HepG2 (cell line): ENCODE measurements around the gene RILP. TPM values are rescaled to one million over a fixed set of nuclear protein-coding genes. Genes with fewer than 3 reads are reported as not detected.

Experiments
- ARID5B ChIP-seq: IDR thresholded peaks from 2 replicates; pipeline ENCODE4 v1.4.0; 2020; ENCODE audit warnings: mild to moderate bottlenecking, missing genetic modification reagents
- ATF6 ChIP-seq: sonication (generic); formaldehyde crosslinking; conservative IDR thresholded peaks from 2 replicates; pipeline ENCODE4 v1.4.0; 2020; ENCODE audit warnings: missing genetic modification reagents
- CSRNP2 ChIP-seq: sonication (generic); formaldehyde crosslinking; conservative IDR thresholded peaks from 2 replicates; pipeline ENCODE4 v1.8.0; 2022; ENCODE audit warnings: low read depth, missing genetic modification reagents
- NR2F1 ChIP-seq, 2 experiments: fragments of 450-650 bp in 1 of 2; formaldehyde crosslinking in 1 of 2; IDR thresholded peaks; 2 replicates each; pipeline versions ENCODE4 v1.5.0 to v1.6.1; 2016 to 2020; ENCODE audit warnings: mild to moderate bottlenecking in 1 of 2, missing compliant biosample characterization in 1 of 2, missing genetic modification reagents in 1 of 2, moderate library complexity in 1 of 2
- POLR2A ChIP-seq, 2 experiments: IDR thresholded peaks; 2 replicates each; pipeline ENCODE4 v1.6.1; 2011; ENCODE audit warnings: low read depth in 2 of 2, low read length in 2 of 2, mild to moderate bottlenecking in 1 of 2, moderate library complexity in 1 of 2; ENCODE audit not compliant: insufficient read depth in 1 of 2
- SSRP1 ChIP-seq: IDR thresholded peaks from 2 replicates; pipeline ENCODE4 v1.6.1; 2016; ENCODE audit warnings: control low read depth
- TCF7 ChIP-seq: sonication (generic); IDR thresholded peaks from 2 replicates; pipeline ENCODE4 v1.6.1; 2016; ENCODE audit warnings: antibody characterized with exemption, low read depth
- TEF ChIP-seq: sonication (generic); formaldehyde crosslinking; IDR thresholded peaks from 2 replicates; pipeline ENCODE4 v1.5.0; 2020; ENCODE audit warnings: missing genetic modification reagents
- TGIF2 ChIP-seq: IDR thresholded peaks from 2 replicates; pipeline ENCODE4 v1.6.1; 2016; ENCODE audit warnings: control low read depth, missing compliant biosample characterization
- THYN1 ChIP-seq: sonication (generic); formaldehyde crosslinking; IDR thresholded peaks from 2 replicates; pipeline ENCODE4 v1.8.1; 2023; ENCODE audit warnings: low read depth, mild to moderate bottlenecking, moderate library complexity, missing genetic modification reagents, borderline replicate concordance
- ZBTB20 ChIP-seq: sonication (generic); formaldehyde crosslinking; IDR thresholded peaks from 2 replicates; pipeline ENCODE4 v1.8.1; 2023; ENCODE audit warnings: missing genetic modification reagents, low read depth, mild to moderate bottlenecking, borderline replicate concordance
- ZFY ChIP-seq: sonication (generic); formaldehyde crosslinking; IDR thresholded peaks from 2 replicates; pipeline ENCODE4 v1.4.0; 2020; ENCODE audit warnings: missing genetic modification reagents
- ZNF501 ChIP-seq: sonication (generic); formaldehyde crosslinking; IDR thresholded peaks from 2 replicates; pipeline ENCODE4 v1.5.1; 2020; ENCODE audit warnings: mild to moderate bottlenecking, moderate library complexity, missing genetic modification reagents
- ZNF510 ChIP-seq: sonication (generic); formaldehyde crosslinking; IDR thresholded peaks from 2 replicates; pipeline ENCODE4 v1.4.0; 2020; ENCODE audit warnings: low read depth, mild to moderate bottlenecking, missing genetic modification reagents
- ZNF687 ChIP-seq: sonication (generic); formaldehyde crosslinking; IDR thresholded peaks from 2 replicates; pipeline ENCODE4 v1.5.1; 2020; ENCODE audit warnings: mild to moderate bottlenecking, missing genetic modification reagents, moderate library complexity
- polyA plus RNA-seq, 8 experiments: library from polyadenylated mRNA; depleted of rRNA in 3 of 8; stranded (reverse) in 7 of 8; unstranded in 1 of 8; fragments of >200 nt; fragmentation: Illumina TruSeq in 4 of 8; extraction: Trizol in 4 of 8; gene quantifications; 2 replicates each; pipeline versions ENCODE4 v1.2.1 to v1.2.3, GENCODE V29; 2011 to 2016; ENCODE audit warnings: low read depth in 4 of 8, missing spikeins in 1 of 8, mixed read lengths in 1 of 8; ENCODE audit not compliant: insufficient read depth in 1 of 8
- total RNA-seq, 5 experiments: library from RNA; depleted of rRNA; stranded (reverse); fragments of >200 nt; fragmentation: Illumina TruSeq; extraction: Trizol; gene quantifications; 2 replicates each; pipeline ENCODE4 v1.2.3, GENCODE V29; 2016; ENCODE audit warnings: low read depth in 1 of 5

Gene RILP
- total and polyA plus RNA-seq, 2 of the 13 experiments (the other 11 are each of a cell fraction or from before 2014, with no cell fraction given) = 6.6 to 8.1 TPM

GRCh38 chr17:1606352-1606985 lies 43.2 kb downstream of the RILP start (continued):
- peak; percentile 26; the same call in 1 of the 2 replicates for TF ChIP-seq ZBTB20 (CRISPR knock-in tag)
- TF ChIP-seq ZNF501 = no peak
- no peak for TF ChIP-seq THYN1 (CRISPR knock-in tag)
- TF ChIP-seq CSRNP2 (CRISPR knock-in tag) = no peak
- TF ChIP-seq ARID5B (CRISPR knock-in tag) = peak; percentile 59
- TF ChIP-seq TCF7 = no peak
- no peak for TF ChIP-seq TEF
- no peak; the same call in 1 of the 2 replicates for TF ChIP-seq ZFY
- TF ChIP-seq ATF6 = no peak
- no peak for TF ChIP-seq TGIF2 (CRISPR knock-in tag)
- peak; percentile 96 for TF ChIP-seq ZNF687 (CRISPR knock-in tag)
- no peak for TF ChIP-seq ZNF510
- TF ChIP-seq POLR2A (IDR thresholded peaks at IDR 0.05; ENCODE audit: insufficient read depth in 1 of 2, low read depth in 2 of 2, low read length in 2 of 2) = 0 out of 4 replicates have a peak, but pooled peaks of 1 of the 2 experiments have one; percentile 29
- TF ChIP-seq NR2F1 (CRISPR knock-in tag; IDR thresholded peaks at IDR 0.05) = no peak
- TF ChIP-seq SSRP1 (CRISPR knock-in tag) = no peak
